SK-N-SH (cell line): ENCODE measurements around the gene SACM1L. TPM values are rescaled to one million over a fixed set of nuclear protein-coding genes. Genes with fewer than 3 reads are reported as not detected.

ENCODE experiments used
- CTCF ChIA-PET: fragments of 300-600, 350-600 bp; formaldehyde crosslinking; extraction: SDS; loops from one replicate; lab custom pipeline; 2021; lab: Yijun Ruan, JAX
- POLR2A ChIA-PET: fragments of 350-600 bp; sonication (Branson Sonifier 250); formaldehyde crosslinking; extraction: SDS; loops from one replicate; lab custom pipeline; 2020; ENCODE audit warnings: antibody characterized with exemption, inconsistent platforms; lab: Yijun Ruan, JAX
- DNase-seq: peaks from one replicate; pipeline ENCODE4 v3.0.0; 2012
- H2AFZ ChIP-seq: fragments of 200-600 bp; sonication (generic); 2 replicates; pipeline ENCODE4 v1.8.1; 2016; ENCODE audit warnings: antibody characterized with exemption, mild to moderate bottlenecking, low read depth
- H3F3A ChIP-seq: fragments of 200-600 bp; sonication (generic); replicated peaks from 2 replicates; pipeline ENCODE3; 2016; ENCODE audit warnings: antibody characterized with exemption, mild to moderate bottlenecking; ENCODE audit not compliant: insufficient read depth
- H3K27ac ChIP-seq, 2 experiments: fragments of 200-500 bp in 1 of 2; fragments of 200-600 bp in 1 of 2; sonication (Bioruptor generic) in 1 of 2; sonication (generic), shearing (Covaris generic) in 1 of 2; 2 replicates each; pipeline versions ENCODE4 v1.5.1 to v1.6.1; 2014 to 2016; ENCODE audit warnings: low read depth in 2 of 2, inconsistent platforms in 1 of 2, low read length in 1 of 2, mild to moderate bottlenecking in 1 of 2, mixed read lengths in 1 of 2
- H3K27me3 ChIP-seq: fragments of 200-600 bp; sonication (generic), shearing (Covaris generic); 2 replicates; pipeline ENCODE4 v1.6.1; 2016; ENCODE audit warnings: mixed run types; ENCODE audit not compliant: insufficient read depth
- H3K36me3 ChIP-seq, 2 experiments: fragments of 200-500 bp in 1 of 2; fragments of 200-600 bp in 1 of 2; sonication (Bioruptor generic) in 1 of 2; sonication (generic) in 1 of 2; replicated peaks in 1 of 2; 2 replicates each; pipeline versions ENCODE3 to v1.5.1; 2014 to 2016; ENCODE audit warnings: low read length in 1 of 2, mild to moderate bottlenecking in 1 of 2; ENCODE audit not compliant: insufficient read depth in 2 of 2, control insufficient read depth in 1 of 2
- H3K4me1 ChIP-seq, 2 experiments: fragments of 200-500 bp in 1 of 2; fragments of 200-600 bp in 1 of 2; sonication (Bioruptor generic) in 1 of 2; sonication (generic), shearing (Covaris generic) in 1 of 2; 2 replicates each; pipeline versions ENCODE4 v1.5.1 to v1.6.1; 2014 to 2016; ENCODE audit warnings: low read depth in 1 of 2, low read length in 1 of 2, mixed run types in 1 of 2; ENCODE audit not compliant: insufficient read depth in 2 of 2, control insufficient read depth in 1 of 2
- H3K4me2 ChIP-seq: fragments of 200-600 bp; sonication (generic), shearing (Covaris generic); 2 replicates; pipeline ENCODE4 v1.6.1; 2017; ENCODE audit warnings: mixed run types
- H3K4me3 ChIP-seq, 2 experiments: fragments of 200-500 bp in 1 of 2; fragments of 200-600 bp in 1 of 2; sonication (Bioruptor generic) in 1 of 2; sonication (generic), shearing (Covaris generic) in 1 of 2; 2 replicates each; pipeline versions ENCODE4 v1.5.1 to v1.8.1; 2014 to 2016; ENCODE audit warnings: low read depth in 2 of 2, inconsistent platforms in 1 of 2, low read length in 1 of 2, mild to moderate bottlenecking in 1 of 2, mixed read lengths in 1 of 2, moderate library complexity in 1 of 2
- H3K79me2 ChIP-seq: fragments of 200-600 bp; sonication (generic); 2 replicates; pipeline ENCODE4 v1.8.1; 2017; ENCODE audit warnings: mild to moderate bottlenecking; ENCODE audit not compliant: insufficient read depth
- H3K9ac ChIP-seq: fragments of 200-600 bp; sonication (generic); 2 replicates; pipeline ENCODE4 v1.6.1; 2017; ENCODE audit warnings: mixed run types
- H3K9me2 ChIP-seq: fragments of 200-600 bp; sonication (generic); 2 replicates; pipeline ENCODE4 v1.6.1; 2017; ENCODE audit warnings: mixed run types
- H3K9me3 ChIP-seq: fragments of 200-600 bp; sonication (generic); 2 replicates; pipeline ENCODE4 v1.6.1; 2017; ENCODE audit warnings: mixed run types, mild to moderate bottlenecking, moderate library complexity
- H4K20me1 ChIP-seq: fragments of 200-600 bp; sonication (generic); 2 replicates; pipeline ENCODE4 v1.6.1; 2017; ENCODE audit warnings: mild to moderate bottlenecking, mixed run types; ENCODE audit not compliant: insufficient read depth
- CHD2 ChIP-seq: fragments of 150-350 bp; IDR thresholded peaks from 2 replicates; pipeline ENCODE4 v1.6.1; 2018; ENCODE audit warnings: low read length; ENCODE audit not compliant: partially characterized antibody
- CTCF ChIP-seq: fragments of 200-600 bp; sonication (generic); IDR thresholded peaks from 2 replicates; pipeline ENCODE4 v1.6.1; 2017; ENCODE audit warnings: antibody characterized with exemption, mild to moderate bottlenecking, moderate library complexity
- EP300 ChIP-seq, 2 experiments: IDR thresholded peaks; 2 replicates each; pipeline versions ENCODE4 v1.4.0 to v1.6.1; 2012; ENCODE audit warnings: borderline replicate concordance in 1 of 2, low read depth in 1 of 2, low read length in 1 of 2
- EZH2phosphoT487 ChIP-seq: fragments of 200-600 bp; sonication (generic); IDR thresholded peaks from 2 replicates; pipeline ENCODE4 v1.6.1; 2017; ENCODE audit warnings: low read depth, mixed run types, mild to moderate bottlenecking, antibody characterized with exemption, moderate library complexity, borderline replicate concordance
- GATA2 ChIP-seq: sonication (generic); formaldehyde crosslinking; IDR thresholded peaks from 2 replicates; pipeline ENCODE4 v1.5.0; 2020; ENCODE audit warnings: mild to moderate bottlenecking, missing genetic modification reagents
- MEF2A ChIP-seq: IDR thresholded peaks from 2 replicates; pipeline ENCODE4 v1.4.0; 2012; ENCODE audit warnings: low read depth, borderline replicate concordance
- PBX3 ChIP-seq: IDR thresholded peaks from 2 replicates; pipeline ENCODE4; 2012
- RAD21 ChIP-seq: IDR thresholded peaks from 2 replicates; pipeline ENCODE4 v1.6.1; 2012; ENCODE audit warnings: mild to moderate bottlenecking, low read length
- RCOR1 ChIP-seq: fragments of 150-350 bp; IDR thresholded peaks from 2 replicates; pipeline ENCODE4 v1.6.1; 2017; ENCODE audit warnings: antibody characterized with exemption, low read length
- REST ChIP-seq: IDR thresholded peaks from 2 replicates; pipeline ENCODE4 v1.6.1; 2012; ENCODE audit warnings: mild to moderate bottlenecking, low read depth, low read length, moderate library complexity
- RFX5 ChIP-seq: IDR thresholded peaks from 2 replicates; pipeline ENCODE4 v1.6.1; 2012; ENCODE audit warnings: mild to moderate bottlenecking, improper control_type of control experiment, low read length
- SIN3A ChIP-seq: IDR thresholded peaks from 2 replicates; pipeline ENCODE4 v1.6.1; 2012; ENCODE audit warnings: low read depth, mild to moderate bottlenecking, low read length, moderate library complexity, borderline replicate concordance
- SMC3 ChIP-seq: IDR thresholded peaks from 2 replicates; pipeline ENCODE4 v1.6.1; 2012; ENCODE audit warnings: low read depth, low read length, improper control_type of control experiment
- TAF1 ChIP-seq: IDR thresholded peaks from 2 replicates; pipeline ENCODE4 v1.6.1; 2012; ENCODE audit warnings: low read depth, mild to moderate bottlenecking, low read length, moderate library complexity, borderline replicate concordance
- TCF12 ChIP-seq: IDR thresholded peaks from 2 replicates; pipeline ENCODE4 v1.4.0; 2012
- TEAD4 ChIP-seq: IDR thresholded peaks from 2 replicates; pipeline ENCODE4 v1.4.0; 2012; ENCODE audit warnings: mild to moderate bottlenecking, borderline replicate concordance; ENCODE audit not compliant: insufficient read depth
- USF1 ChIP-seq: IDR thresholded peaks from 2 replicates; pipeline ENCODE4 v1.4.0; 2012; ENCODE audit warnings: low read depth, borderline replicate concordance
- YY1 ChIP-seq: IDR thresholded peaks from 2 replicates; pipeline ENCODE4 v1.4.0; 2012; ENCODE audit warnings: low read depth, mild to moderate bottlenecking
- WGBS: methylation state at CpG from one replicate; pipeline ENCODE4 v1.1.6; 2017; ENCODE audit warnings: low lambda C conversion rate; 5-methylcytosine and 5-hydroxymethylcytosine counted together
- polyA plus RNA-seq, 3 experiments: library from polyadenylated mRNA; depleted of rRNA; stranded (reverse); fragments of >200 nt; gene quantifications; 2 replicates each; pipeline ENCODE4 v1.2.3, GENCODE V29; 2012
- TF ChIP-seq, protein P1 (sequence below): IDR thresholded peaks from 2 replicates; pipeline ENCODE4 v1.4.0; 2012; ENCODE audit warnings: low read depth, borderline replicate concordance

The SACM1L gene
- polyA plus RNA-seq, 1 of the 3 experiments (the other 2 are of a cell fraction) = 11.2 TPM

GRCh38 chr3:45754461-45754860 is 65.3 kb downstream of the SACM1L start:
- Histone ChIP-seq H3K9me3 (no peaks in the 10 kb centered on the region), H3K36me3 (no peaks in the 10 kb centered on the region), H3K27ac (no peak overlapping the region), H3K9ac (no peak overlapping the region), H3K9me2 (no peaks in the 10 kb centered on the region), H2AFZ (no peak overlapping the region), H3F3A (no peaks in the 10 kb centered on the region), H3K4me3 (no peak overlapping the region), H3K27me3 (no peaks in the 10 kb centered on the region), H3K79me2 (no peaks in the 10 kb centered on the region), H3K4me1 (no peaks in the 10 kb centered on the region), H3K4me2 (no peak overlapping the region), H4K20me1 (no peaks in the 10 kb centered on the region)
- no peak for DNase-seq
- no peak for TF ChIP-seq CHD2
- TF ChIP-seq RAD21 = no peak
- TF ChIP-seq TEAD4 = no peak
- TF ChIP-seq MEF2A = no peak
- TF ChIP-seq, protein P1, sequence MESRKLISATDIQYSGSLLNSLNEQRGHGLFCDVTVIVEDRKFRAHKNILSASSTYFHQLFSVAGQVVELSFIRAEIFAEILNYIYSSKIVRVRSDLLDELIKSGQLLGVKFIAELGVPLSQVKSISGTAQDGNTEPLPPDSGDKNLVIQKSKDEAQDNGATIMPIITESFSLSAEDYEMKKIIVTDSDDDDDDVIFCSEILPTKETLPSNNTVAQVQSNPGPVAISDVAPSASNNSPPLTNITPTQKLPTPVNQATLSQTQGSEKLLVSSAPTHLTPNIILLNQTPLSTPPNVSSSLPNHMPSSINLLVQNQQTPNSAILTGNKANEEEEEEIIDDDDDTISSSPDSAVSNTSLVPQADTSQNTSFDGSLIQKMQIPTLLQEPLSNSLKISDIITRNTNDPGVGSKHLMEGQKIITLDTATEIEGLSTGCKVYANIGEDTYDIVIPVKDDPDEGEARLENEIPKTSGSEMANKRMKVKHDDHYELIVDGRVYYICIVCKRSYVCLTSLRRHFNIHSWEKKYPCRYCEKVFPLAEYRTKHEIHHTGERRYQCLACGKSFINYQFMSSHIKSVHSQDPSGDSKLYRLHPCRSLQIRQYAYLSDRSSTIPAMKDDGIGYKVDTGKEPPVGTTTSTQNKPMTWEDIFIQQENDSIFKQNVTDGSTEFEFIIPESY = no peak
- TF ChIP-seq RCOR1 = no peak
- TF ChIP-seq SIN3A = no peak
- TF ChIP-seq REST = no peak
- no peak for TF ChIP-seq RFX5
- no peak for TF ChIP-seq GATA2 (CRISPR knock-in tag)
- TF ChIP-seq CTCF = no peak
- no peak for TF ChIP-seq TAF1
- no peak for TF ChIP-seq TCF12
- no peak for TF ChIP-seq USF1
- TF ChIP-seq SMC3 = no peak
- TF ChIP-seq EP300 (IDR thresholded peaks at IDR 0.05; ENCODE audit: borderline replicate concordance in 1 of 2, low read depth in 1 of 2, low read length in 1 of 2) = no peak
- no peak for TF ChIP-seq PBX3
- TF ChIP-seq EZH2phosphoT487 = no peak
- TF ChIP-seq YY1 = no peak
- 90% methylated on average over 7 of the region's 7 CpGs for WGBS
- ChIA-PET CTCF (interaction anchor here (0.9 to 1.3 kb wide), 3 partner anchors 176 to 325 kb away, joined by 3 to 5 read pairs (median 5); no protein-coding TSS in a partner anchor), POLR2A (no interaction called here)
